ENCODE measurements around the gene ID1.
A peak's percentile ranks its signal among the peaks of the same experiment; 100 is the strongest.
"Not testable (repeated sequence)": the region's sequence is repeated elsewhere in the genome, so short reads cannot be mapped to it uniquely, and the experiment has no call there.

The ID1 gene

GRCh38 chr20:31602779-31603441 is 2.2 kb upstream of the ID1 start:
- DNase-seq, result no peak

GRCh38 chr20:31603822-31604566 is 1.1 kb upstream of the ID1 start:
- DNase-seq, result peak; percentile 99

GRCh38 chr20:31604567-31605030 is 490 bp upstream of the ID1 start:
- no peak for DNase-seq

- DNase-seq, result no peak
These were observed 1.1 kb downstream of the ID1 start for GRCh38 chr20:31605902-31606803.

- peak; percentile 73 for DNase-seq
These were observed 1.9 kb downstream of the ID1 start for GRCh38 chr20:31606804-31607639.

GRCh38 chr20:31607640-31608250 is 2.7 kb downstream of the ID1 start:
- peak; percentile 46 for DNase-seq

GRCh38 chr20:31608251-31608945 is 3.3 kb downstream of the ID1 start:
- DNase-seq, result peak; percentile 95

GRCh38 chr20:31612271-31612640 is 7.2 kb downstream of the ID1 start:
- not testable (repeated sequence) for DNase-seq

GRCh38 chr20:31615416-31615815 is 10.3 kb downstream of the ID1 start:
- DNase-seq, result no peak

GRCh38 chr20:31617432-31618104 is 12.5 kb downstream of the ID1 start:
- no peak for DNase-seq

GRCh38 chr20:31620246-31620645 is 15.2 kb downstream of the ID1 start:
- DNase-seq, result no peak

- DNase-seq, result not testable (repeated sequence)
These were observed 18.0 kb downstream of the ID1 start for GRCh38 chr20:31623123-31623505.

GRCh38 chr20:31626534-31626933 is 21.4 kb downstream of the ID1 start:
- DNase-seq, result not testable (repeated sequence)

- DNase-seq, result not testable (repeated sequence)
These were observed 23.0 kb downstream of the ID1 start for GRCh38 chr20:31628057-31628456.

GRCh38 chr20:31630187-31630790 is 25.2 kb downstream of the ID1 start:
- no peak for DNase-seq

- no peak for DNase-seq
These were observed 27.7 kb downstream of the ID1 start for GRCh38 chr20:31632548-31633338.

GRCh38 chr20:31633339-31633914 is 28.3 kb downstream of the ID1 start:
- DNase-seq, result no peak

GRCh38 chr20:31637660-31638059 is 32.6 kb downstream of the ID1 start, which contains the start of gene COX4I2:
COX4I2 (plus strand) TSS chr20:31637912; CDS start chr20:31639018, 1,106 bp downstream.
- DNase-seq, result no peak

- no peak for DNase-seq
These were observed 33.2 kb downstream of the ID1 start for GRCh38 chr20:31638317-31638716.

Data from NCI-H526 treated with DMSO at 0.1 percent for 48 hours (cell line).